Heart left ventricle (tissue), 16 donors: ENCODE measurements around the gene MAGI2. TPM values are rescaled to one million over a fixed set of nuclear protein-coding genes. Genes with fewer than 3 reads are reported as not detected.
"Not testable (repeated sequence)": the region's sequence is repeated elsewhere in the genome, so short reads cannot be mapped to it uniquely, and the experiment has no call there.

Source experiments
- ATAC-seq, 4 donors: fragments of 200-7000 bp; cut with Tn5 transposase; one replicate each; pipeline ENCODE4 v1.9.1; 2020 to 2022; ENCODE audit warnings: moderate library complexity in 4 of 4, mild to moderate bottlenecking in 3 of 4, moderate number of reproducible peaks in 1 of 4
- DNase-seq, 5 donors: peaks; one replicate each; pipeline ENCODE4 v3.0.0-alpha.2; 2020
- H3K27ac ChIP-seq, 12 donors: fragments of 200-600 bp; sonication (generic) in 4 of 12; one replicate each; pipeline versions ENCODE4 v1.5.0 to v1.8.0; 2016 to 2022; ENCODE audit warnings: mild to moderate bottlenecking in 2 of 12
- H3K27me3 ChIP-seq, 9 donors: fragments of 200-600 bp; sonication (generic) in 2 of 9; one replicate each; pipeline versions ENCODE4 v1.5.1 to v1.8.0; 2016 to 2022; ENCODE audit warnings: mild to moderate bottlenecking in 3 of 9
- H3K36me3 ChIP-seq, 9 donors: fragments of 200-600 bp; sonication (generic) in 2 of 9; one replicate each; pipeline versions ENCODE4 v1.5.0 to v1.8.0; 2018 to 2022; ENCODE audit warnings: mild to moderate bottlenecking in 2 of 9
- H3K4me1 ChIP-seq, 12 donors: fragments of 200-600 bp; sonication (generic) in 4 of 12; one replicate each; pipeline versions ENCODE4 v1.5.0 to v1.8.0; 2016 to 2022; ENCODE audit warnings: mild to moderate bottlenecking in 3 of 12
- H3K4me3 ChIP-seq, 12 donors: fragments of 200-600 bp; sonication (generic) in 4 of 12; one replicate each; pipeline versions ENCODE4 v1.5.0 to v1.8.0; 2017 to 2022; ENCODE audit warnings: mild to moderate bottlenecking in 9 of 12, moderate library complexity in 4 of 12
- H3K9me3 ChIP-seq, 12 donors: fragments of 200-600 bp; sonication (generic) in 4 of 12; one replicate each; pipeline versions ENCODE4 v1.5.0 to v1.8.0; 2016 to 2022; ENCODE audit warnings: mild to moderate bottlenecking in 1 of 12
- CTCF ChIP-seq, 12 donors: fragments of 200-600 bp; sonication (generic) in 4 of 12; IDR thresholded peaks; one replicate each; pipeline versions ENCODE4 v1.5.0 to v1.8.0; 2018 to 2022; ENCODE audit warnings: antibody characterized with exemption in 12 of 12, mild to moderate bottlenecking in 5 of 12
- POLR2A ChIP-seq, 2 donors: fragments of 450-650 bp; IDR thresholded peaks; one replicate each; pipeline ENCODE4 v1.6.1; 2017; ENCODE audit warnings: antibody characterized with exemption in 2 of 2, mild to moderate bottlenecking in 2 of 2, moderate library complexity in 2 of 2
- WGBS, 4 donors: extraction: QIAGEN DNeasy Blood & Tissue Kit in 2 of 4; methylation state at CpG; one replicate each; pipeline versions ENCODE4 v1.1.5 to v1.1.7; 2013 to 2018; 5-methylcytosine and 5-hydroxymethylcytosine counted together
- intact Hi-C, 10 donors: fragments of 100-400 bp; cut with DNase I; formaldehyde crosslinking; loops; one replicate each; pipeline versions ENCODE4 v1.11.1 to v1.14.2; 2022
- polyA plus RNA-seq, 2 donors: library from polyadenylated mRNA; stranded (reverse); fragments of 200-250 nt; gene quantifications; one replicate each; pipeline ENCODE4 v1.2.3, GENCODE V29; 2013
- total RNA-seq, 9 donors: library from RNA; depleted of rRNA in 2 of 9; stranded (reverse); fragments of >200 nt in 2 of 9; fragmentation: NEBNext Ultra II Directional in 3 of 9; extraction: Animal tissue kit (Norgen Biotek cat#: 25700) in 3 of 9; gene quantifications; one replicate each; pipeline versions ENCODE4 v1.1.0 to v1.2.4, GENCODE V29; 2016 to 2023
- donor health status: ischemic (EF 13 %, LVEDD 7.1; RV severe dilation, severe dysfunction).
- donor health status: healthy with polysubstance abuse.
- donor health status: DM: no; HTN: yes; CAD: no.
- donor health status: DM: no; HTN: no; CAD: no.
- donor health status: ischemic (EF 25% LVEDD 6.9; RV normal size, moderate dysfunction).
- donor health status: ischemic (EF 25% LVEDD 5.7; RV mildly dilated, moderate dysfunction).
- donor health status: healthy.
- donor health status: DM: yes; HTN: yes; CAD: no.
- donor health status: ischemic (EF 35%, LVEDD 5.7; RV mildly dilated, moderate dysfunction).
- donor health status: nonischemic (EF 11% LVEDD 7.7; RV severe dilation, severe dysfunction).
- donor health status: DM: yes; HTN: yes; CAD: no.
- donor health status: PGD.
- donor health status: ischemic (EF 29% LVEDD 5.4; RV normal size, mild dysfunction).
- donor health status: nonischemic (EF 23%, LVEDD 6.1; RV moderate dilation, normal function).

MAGI2 gene
- total and polyA plus RNA-seq, 11 donors, result 1.1 to 6.8 (median 3.8) TPM

GRCh38 chr7:78514634-78515033 is 938.8 kb downstream of the MAGI2 start:
- WGBS, 4 donors, result 90 to 93% (median 92%) methylated on average over 6 of the region's 6 CpGs
- no peak overlapping the region for H3K27ac ChIP-seq
- TF ChIP-seq CTCF (IDR thresholded peaks at IDR 0.05) (no peak), POLR2A (IDR thresholded peaks at IDR 0.05) (no peak)
- intact Hi-C loops, result loop anchor here in 4 of 10 donors (5.0 to 10.0 kb wide), 2 partner anchors 660 to 663 kb away; no protein-coding TSS in a partner anchor
- no peaks in the 10 kb centered on the region for H3K4me1 ChIP-seq
- ATAC-seq, result no peak
- no peak overlapping the region for H3K4me3 ChIP-seq
- no peaks in the 10 kb centered on the region for H3K9me3 ChIP-seq
- H3K36me3 ChIP-seq, result no peaks in the 10 kb centered on the region
- H3K27me3 ChIP-seq, result no peaks in the 10 kb centered on the region
- DNase-seq, result no peak

- ATAC-seq (peak in 1 of 4 donors; percentile 38), DNase-seq (peak in 2 of 5 donors; percentile 7 to 30)
- no peaks in the 10 kb centered on the region for H3K9me3 ChIP-seq
- no peaks in the 10 kb centered on the region for H3K27me3 ChIP-seq
- no peaks in the 10 kb centered on the region for H3K36me3 ChIP-seq
- TF ChIP-seq POLR2A (IDR thresholded peaks at IDR 0.05) (no peak), CTCF (IDR thresholded peaks at IDR 0.05) (peak in 10 of 12 donors; percentile 22 to 61 (median 47))
- intact Hi-C loops, result loop anchor here in 5 of 10 donors (2.0 to 10.0 kb wide), 3 partner anchors 664 to 667 kb away; no protein-coding TSS in a partner anchor
- H3K4me1 ChIP-seq, result no peaks in the 10 kb centered on the region
- no peak overlapping the region for H3K4me3 ChIP-seq
- WGBS, 4 donors, result 8 to 12% (median 9%) methylated on average over 2 of the region's 2 CpGs
- H3K27ac ChIP-seq, result no peak overlapping the region
These were observed 942.8 kb downstream of the MAGI2 start for GRCh38 chr7:78510580-78511188.

- intact Hi-C loops, result loop anchor here in 1 of 10 donors (10.0 kb wide), 1 partner anchor 672 kb away; no protein-coding TSS in a partner anchor
- H3K36me3 ChIP-seq, H3K27ac ChIP-seq, H3K4me3 ChIP-seq, H3K27me3 ChIP-seq, DNase-seq, ATAC-seq, H3K9me3 ChIP-seq, H3K4me1 ChIP-seq: not testable (repeated sequence)
- WGBS, 4 donors, result 76 to 81% (median 80%) methylated on average over 2 of the region's 2 CpGs
These were observed 950.2 kb downstream of the MAGI2 start for GRCh38 chr7:78503301-78503700.

GRCh38 chr7:78501064-78501463 is 952.4 kb downstream of the MAGI2 start:
- intact Hi-C loops, result loop anchor here in 1 of 10 donors (10.0 kb wide), 1 partner anchor 674 kb away; no protein-coding TSS in a partner anchor
- Histone ChIP-seq H3K27ac (no peak overlapping the region), H3K27me3 (no peaks in the 10 kb centered on the region), H3K4me1 (no peaks in the 10 kb centered on the region), H3K9me3 (no peaks in the 10 kb centered on the region), H3K36me3 (no peaks in the 10 kb centered on the region), H3K4me3 (no peak overlapping the region)
- DNase-seq, result no peak
- TF ChIP-seq POLR2A (IDR thresholded peaks at IDR 0.05) (no peak), CTCF (IDR thresholded peaks at IDR 0.05) (no peak)
- WGBS, 4 donors, result 84 to 95% (median 92%) methylated on average over 2 of the region's 2 CpGs
- ATAC-seq, result no peak
